GM12873 (cell line): ENCODE data around the gene CTIF.

Experiments used
- CTCF ChIP-seq: IDR thresholded peaks from 2 replicates; pipeline ENCODE4 v1.5.1; 2012; ENCODE audit warnings: low read depth, mild to moderate bottlenecking, moderate library complexity, low read length, control low read depth; ENCODE audit not compliant: insufficient read depth; ENCODE audit errors: missing control alignments

The CTIF gene

GRCh38 chr18:48709371-48710062 lies 170.7 kb downstream of the CTIF start:
- TF ChIP-seq CTCF: no peak

GRCh38 chr18:48711651-48712486 lies 173.0 kb downstream of the CTIF start:
- peak; percentile 71 for TF ChIP-seq CTCF

- TF ChIP-seq CTCF: no peak
Observed at GRCh38 chr18:48713309-48713708, 174.5 kb downstream of the CTIF start.

GRCh38 chr18:48714873-48715272 lies 176.0 kb downstream of the CTIF start:
- no peak for TF ChIP-seq CTCF

GRCh38 chr18:48715711-48716361 lies 177.0 kb downstream of the CTIF start:
- TF ChIP-seq CTCF: no peak

- TF ChIP-seq CTCF: no peak
Observed at GRCh38 chr18:48718251-48718959, 179.6 kb downstream of the CTIF start.
